ENCODE results near the gene PEAR1. TPM values are rescaled to one million over a fixed set of nuclear protein-coding genes. Genes with fewer than 3 reads are reported as not detected.

The PEAR1 gene
- total and polyA plus RNA-seq, 2 of the 4 experiments (the other 2 are of a cell fraction), result 2.0 to 44.4 TPM

DNA sequence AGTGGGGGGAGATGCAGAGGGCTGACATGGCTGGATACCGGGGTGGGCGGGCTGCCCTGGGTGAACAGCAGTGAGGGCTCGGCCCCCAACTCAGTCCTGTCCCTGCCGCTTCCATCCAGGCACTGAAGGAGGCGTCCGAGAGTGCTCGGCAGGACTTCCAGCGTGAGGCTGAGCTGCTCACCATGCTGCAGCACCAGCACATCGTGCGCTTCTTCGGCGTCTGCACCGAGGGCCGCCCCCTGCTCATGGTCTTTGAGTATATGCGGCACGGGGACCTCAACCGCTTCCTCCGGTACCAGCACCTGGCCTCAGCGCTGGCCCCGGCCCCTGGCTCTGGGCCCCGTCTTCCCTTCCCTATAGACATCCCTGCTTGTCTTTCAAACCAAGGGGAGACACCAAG lies 17.2 kb upstream of the PEAR1 start:
- Histone ChIP-seq H3K4me3 (ENCODE audit: insufficient read depth, low read depth, low read length) (no peak overlapping the region), H4K91ac (ENCODE audit: insufficient read depth, low read depth, low read length) (no peak overlapping the region), H3K4me2 (ENCODE audit: low read depth, low read length) (no peak overlapping the region), H3K9me3 (ENCODE audit: control insufficient read depth, insufficient read depth, low read length) (no peaks in the 10 kb centered on the region), H3K4me1 (ENCODE audit: control insufficient read depth, insufficient read depth, low read length) (no peaks in the 10 kb centered on the region; the same call in 1 of the 2 replicates), H2BK20ac (ENCODE audit: low read depth, low read length) (no peak overlapping the region), H4K8ac (ENCODE audit: low read depth in 2 of 2, low read length in 2 of 2) (no peak overlapping the region), H3K27me3 (ENCODE audit: control insufficient read depth, insufficient read depth, low read length) (peaks cover 67% of the 10 kb centered on the region), H4K20me1 (ENCODE audit: insufficient read depth, low read length) (0 out of 2 replicates have a peak, but pooled peaks cover 4% of the 10 kb centered on the region), H2BK120ac (ENCODE audit: low read depth, low read length) (no peak overlapping the region), H3K36me3 (ENCODE audit: control insufficient read depth, insufficient read depth, low read length) (no peaks in the 10 kb centered on the region), H2AFZ (replicated peaks; ENCODE audit: low read length, poor library complexity) (peak overlapping the region; percentile 18), H2BK5ac (ENCODE audit: low read depth, low read length, poor library complexity, severe bottlenecking) (no peak overlapping the region), H3K9me1 (ENCODE audit: insufficient read depth, low read length) (no peaks in the 10 kb centered on the region), H3K18ac (ENCODE audit: low read depth, low read length) (no peak overlapping the region), H2BK15ac (ENCODE audit: low read depth, low read length) (no peak overlapping the region), H2AK5ac (ENCODE audit: low read depth, low read length) (no peak overlapping the region), H3K14ac (replicated peaks; ENCODE audit: low read depth, low read length) (no peak overlapping the region), H3K9ac (ENCODE audit: low read depth, low read length) (no peak overlapping the region), H4K5ac (ENCODE audit: low read depth, low read length) (no peak overlapping the region), H3K23ac (ENCODE audit: low read depth, low read length) (no peak overlapping the region), H3K27ac (ENCODE audit: insufficient read depth, low read length) (no peak overlapping the region), H2AK9ac (replicated peaks; ENCODE audit: low read depth, low read length, poor library complexity) (no peak overlapping the region), H3K4ac (ENCODE audit: low read depth, low read length) (no peak overlapping the region), H3K56ac (ENCODE audit: extremely low read depth, insufficient read depth, low read length) (no peak overlapping the region), H3K79me1 (ENCODE audit: low read depth in 1 of 2, low read length in 2 of 2) (no peaks in the 10 kb centered on the region)
- dilution Hi-C loops (cut with HindIII; ENCODE audit: low sequenced_read_pairs, unreplicated experiment) (no loop called here), in situ Hi-C loops (cut with MboI; ENCODE audit: low sequenced_read_pairs) (no loop called here), intact Hi-C loops (cut with micrococcal nuclease) (no loop called here)
- POLR2A ChIA-PET (ENCODE audit: unreplicated experiment), result interaction anchor here (0.6 kb wide), 1 partner anchor 338 kb away, joined by 3 read pairs; no protein-coding TSS in a partner anchor
- no peak for TF ChIP-seq NFE2L2 (IDR thresholded peaks at IDR 0.05; ENCODE audit: low read depth, low read length)
- TF ChIP-seq, protein P1, sequence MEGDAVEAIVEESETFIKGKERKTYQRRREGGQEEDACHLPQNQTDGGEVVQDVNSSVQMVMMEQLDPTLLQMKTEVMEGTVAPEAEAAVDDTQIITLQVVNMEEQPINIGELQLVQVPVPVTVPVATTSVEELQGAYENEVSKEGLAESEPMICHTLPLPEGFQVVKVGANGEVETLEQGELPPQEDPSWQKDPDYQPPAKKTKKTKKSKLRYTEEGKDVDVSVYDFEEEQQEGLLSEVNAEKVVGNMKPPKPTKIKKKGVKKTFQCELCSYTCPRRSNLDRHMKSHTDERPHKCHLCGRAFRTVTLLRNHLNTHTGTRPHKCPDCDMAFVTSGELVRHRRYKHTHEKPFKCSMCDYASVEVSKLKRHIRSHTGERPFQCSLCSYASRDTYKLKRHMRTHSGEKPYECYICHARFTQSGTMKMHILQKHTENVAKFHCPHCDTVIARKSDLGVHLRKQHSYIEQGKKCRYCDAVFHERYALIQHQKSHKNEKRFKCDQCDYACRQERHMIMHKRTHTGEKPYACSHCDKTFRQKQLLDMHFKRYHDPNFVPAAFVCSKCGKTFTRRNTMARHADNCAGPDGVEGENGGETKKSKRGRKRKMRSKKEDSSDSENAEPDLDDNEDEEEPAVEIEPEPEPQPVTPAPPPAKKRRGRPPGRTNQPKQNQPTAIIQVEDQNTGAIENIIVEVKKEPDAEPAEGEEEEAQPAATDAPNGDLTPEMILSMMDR (conservative IDR thresholded peaks at IDR 0.05; ENCODE audit: low read depth, low read length), result peak; percentile 13; the same call in 1 of the 2 replicates
- no peak for ATAC-seq (ENCODE audit: low read depth)
- DNase-seq, result no peak
- CTCF ChIA-PET, result interaction anchor here (0.7 kb wide), 1 partner anchor 217 kb away, joined by 3 read pairs; no protein-coding TSS in a partner anchor
- no TSS peak for BruUV-seq (replicated peaks)
- 25% methylated on average over 4 of the region's 21 CpGs; no CpG with 5 or more reads in 1 of the 2 experiments for WGBS, 2 experiments (ENCODE audit: extremely low coverage in 2 of 2, insufficient read length in 1 of 2)

Measured in IMR-90 (cell line).